Fibroblast of villous mesenchyme (primary cell): ENCODE measurements around the gene STK39. TPM values are rescaled to one million over a fixed set of nuclear protein-coding genes. Genes with fewer than 3 reads are reported as not detected.

Experiments
- DNase-seq: peaks from one replicate; pipeline ENCODE4 v3.0.0-alpha.2; 2010; ENCODE audit warnings: low read depth
- H3K4me3 ChIP-seq: 2 replicates; pipeline ENCODE4 v1.5.1; 2011; ENCODE audit warnings: low read depth, mild to moderate bottlenecking, low read length
- total RNA-seq: library from RNA; depleted of rRNA; stranded (reverse); fragments of >200 nt; gene quantifications from 2 replicates; pipeline ENCODE4 v1.2.3, GENCODE V29; 2012
- TF ChIP-seq, protein P1 (sequence below): IDR thresholded peaks from 2 replicates; pipeline ENCODE4 v1.5.1; 2012; ENCODE audit warnings: low read depth, mild to moderate bottlenecking, low read length; ENCODE audit not compliant: insufficient read depth

Gene STK39
- total RNA-seq, 1 donor: 27.2 TPM

DNA sequence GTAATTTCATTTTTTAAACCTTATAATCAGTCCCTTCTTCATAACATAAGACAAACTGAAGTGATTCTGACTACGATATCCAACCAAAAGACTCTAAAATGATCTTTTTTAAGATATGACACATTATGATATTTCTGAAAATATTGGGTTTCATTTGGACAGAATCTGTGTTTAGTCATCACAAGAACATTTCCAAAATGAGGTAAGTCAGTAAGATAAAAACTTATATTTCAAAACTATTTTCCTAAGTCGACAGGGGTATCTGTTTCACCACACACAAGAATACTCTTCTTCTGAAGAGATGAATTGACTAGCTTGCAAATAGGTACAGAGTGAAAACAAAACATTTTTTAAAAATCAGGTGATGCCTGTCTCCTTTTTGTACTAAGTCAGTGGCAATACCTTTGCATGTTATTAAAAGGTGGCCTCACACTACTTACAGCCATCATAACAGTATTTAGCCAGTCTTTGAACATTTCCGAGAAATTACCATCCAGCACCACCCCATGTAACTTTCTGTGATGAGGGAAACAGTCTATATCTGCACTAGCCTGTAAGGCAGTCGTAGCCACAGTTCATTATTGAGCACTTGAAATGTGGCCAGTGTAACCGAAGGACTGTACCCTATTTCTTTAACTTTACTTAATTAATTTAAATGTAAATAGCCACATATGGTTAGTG is 13.5 kb downstream of the STK39 start:
- DNase-seq: no peak
- TF ChIP-seq, protein P1, sequence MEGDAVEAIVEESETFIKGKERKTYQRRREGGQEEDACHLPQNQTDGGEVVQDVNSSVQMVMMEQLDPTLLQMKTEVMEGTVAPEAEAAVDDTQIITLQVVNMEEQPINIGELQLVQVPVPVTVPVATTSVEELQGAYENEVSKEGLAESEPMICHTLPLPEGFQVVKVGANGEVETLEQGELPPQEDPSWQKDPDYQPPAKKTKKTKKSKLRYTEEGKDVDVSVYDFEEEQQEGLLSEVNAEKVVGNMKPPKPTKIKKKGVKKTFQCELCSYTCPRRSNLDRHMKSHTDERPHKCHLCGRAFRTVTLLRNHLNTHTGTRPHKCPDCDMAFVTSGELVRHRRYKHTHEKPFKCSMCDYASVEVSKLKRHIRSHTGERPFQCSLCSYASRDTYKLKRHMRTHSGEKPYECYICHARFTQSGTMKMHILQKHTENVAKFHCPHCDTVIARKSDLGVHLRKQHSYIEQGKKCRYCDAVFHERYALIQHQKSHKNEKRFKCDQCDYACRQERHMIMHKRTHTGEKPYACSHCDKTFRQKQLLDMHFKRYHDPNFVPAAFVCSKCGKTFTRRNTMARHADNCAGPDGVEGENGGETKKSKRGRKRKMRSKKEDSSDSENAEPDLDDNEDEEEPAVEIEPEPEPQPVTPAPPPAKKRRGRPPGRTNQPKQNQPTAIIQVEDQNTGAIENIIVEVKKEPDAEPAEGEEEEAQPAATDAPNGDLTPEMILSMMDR: no peak
- H3K4me3 ChIP-seq: no peak overlapping the region

DNA sequence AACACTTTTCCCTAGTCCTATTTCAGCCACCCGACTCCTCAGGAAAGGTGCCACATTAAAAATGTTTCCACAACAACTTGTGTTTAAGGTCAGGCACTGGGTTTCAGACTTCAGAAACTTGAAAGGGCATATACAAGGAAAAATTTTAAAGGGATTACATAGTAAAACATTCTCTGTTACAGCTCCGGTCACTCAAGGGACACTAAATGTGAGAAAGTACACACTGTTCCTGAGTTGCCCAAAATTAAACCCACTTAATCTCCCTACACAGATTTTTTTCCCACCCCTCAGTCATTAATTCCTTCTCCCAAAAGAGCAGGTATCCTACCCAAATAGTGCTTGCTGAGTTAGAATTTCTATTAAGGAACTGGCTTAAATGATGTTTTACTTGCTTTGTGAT is 14.2 kb downstream of the STK39 start:
- no peak overlapping the region for H3K4me3 ChIP-seq
- no peak for DNase-seq
- TF ChIP-seq, protein P1: no peak

DNA sequence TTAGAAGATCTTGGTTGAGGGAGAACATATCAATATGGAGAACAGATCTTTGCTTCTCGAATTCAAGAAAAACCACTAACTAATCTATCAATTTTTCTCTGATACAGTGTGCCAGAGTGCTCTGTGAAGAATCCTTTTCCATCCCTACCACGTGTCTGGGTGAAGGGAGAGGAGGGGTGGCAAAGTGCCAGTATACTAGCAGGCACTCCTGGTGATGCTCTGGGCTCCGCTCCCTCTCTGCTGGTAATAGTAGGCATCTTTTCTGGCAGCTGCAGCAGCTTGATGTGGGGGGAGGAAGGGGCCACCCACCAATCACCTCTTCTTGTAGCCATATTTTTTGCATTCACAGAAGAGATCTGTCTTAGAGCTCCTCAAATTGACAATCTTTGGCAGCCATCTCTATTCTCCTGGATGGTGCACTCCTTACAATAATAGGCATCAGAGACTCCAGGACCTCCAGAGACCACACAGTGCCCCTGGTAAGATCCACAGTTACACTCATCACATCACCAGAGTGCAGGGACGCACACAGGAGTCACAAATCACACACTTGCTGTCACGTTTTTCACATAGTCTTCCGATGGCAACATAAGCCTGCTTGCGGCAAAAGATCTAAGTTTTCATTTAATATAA is 15.7 kb downstream of the STK39 start:
- TF ChIP-seq, protein P1: no peak
- no peak for DNase-seq
- no peak overlapping the region for H3K4me3 ChIP-seq

GRCh38 chr2:168230389-168230788 is 17.0 kb downstream of the STK39 start:
- TF ChIP-seq, protein P1: no peak
- H3K4me3 ChIP-seq: no peak overlapping the region
- DNase-seq: no peak

- TF ChIP-seq, protein P1: no peak
- no peak for DNase-seq
- H3K4me3 ChIP-seq: no peak overlapping the region
Measured at GRCh38 chr2:168224346-168224745, 23.0 kb downstream of the STK39 start.

DNA sequence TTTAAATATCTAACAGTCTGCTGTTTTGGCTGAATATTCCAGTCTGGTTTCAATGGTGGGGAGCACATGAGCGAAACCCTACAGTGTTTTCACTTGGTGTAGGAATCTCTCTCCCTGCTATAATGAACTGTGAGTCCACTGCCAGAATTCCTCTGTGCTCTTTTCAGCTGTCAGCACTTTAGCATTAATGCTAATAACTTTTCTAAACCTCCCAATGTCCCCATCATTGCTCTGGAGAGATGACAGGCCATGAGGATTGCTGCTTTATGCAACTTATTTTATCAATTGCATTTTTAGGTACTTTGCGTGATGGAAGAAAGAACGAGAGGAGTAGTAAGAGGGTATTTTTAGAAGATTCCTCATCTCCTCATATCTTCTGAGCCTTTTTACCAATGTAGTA is 25.3 kb downstream of the STK39 start:
- no peak for DNase-seq
- TF ChIP-seq, protein P1: no peak
- no peak overlapping the region for H3K4me3 ChIP-seq
